Raji (cell line): ENCODE results near the gene TYW1.

Experiments
- POLR2A ChIP-seq: IDR thresholded peaks from 2 replicates; pipeline ENCODE4 v1.6.1; 2011; ENCODE audit warnings: low read depth, low read length, control low read depth; ENCODE audit not compliant: insufficient read depth

Gene TYW1, protein sequence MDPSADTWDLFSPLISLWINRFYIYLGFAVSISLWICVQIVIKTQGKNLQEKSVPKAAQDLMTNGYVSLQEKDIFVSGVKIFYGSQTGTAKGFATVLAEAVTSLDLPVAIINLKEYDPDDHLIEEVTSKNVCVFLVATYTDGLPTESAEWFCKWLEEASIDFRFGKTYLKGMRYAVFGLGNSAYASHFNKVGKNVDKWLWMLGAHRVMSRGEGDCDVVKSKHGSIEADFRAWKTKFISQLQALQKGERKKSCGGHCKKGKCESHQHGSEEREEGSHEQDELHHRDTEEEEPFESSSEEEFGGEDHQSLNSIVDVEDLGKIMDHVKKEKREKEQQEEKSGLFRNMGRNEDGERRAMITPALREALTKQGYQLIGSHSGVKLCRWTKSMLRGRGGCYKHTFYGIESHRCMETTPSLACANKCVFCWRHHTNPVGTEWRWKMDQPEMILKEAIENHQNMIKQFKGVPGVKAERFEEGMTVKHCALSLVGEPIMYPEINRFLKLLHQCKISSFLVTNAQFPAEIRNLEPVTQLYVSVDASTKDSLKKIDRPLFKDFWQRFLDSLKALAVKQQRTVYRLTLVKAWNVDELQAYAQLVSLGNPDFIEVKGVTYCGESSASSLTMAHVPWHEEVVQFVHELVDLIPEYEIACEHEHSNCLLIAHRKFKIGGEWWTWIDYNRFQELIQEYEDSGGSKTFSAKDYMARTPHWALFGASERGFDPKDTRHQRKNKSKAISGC

DNA sequence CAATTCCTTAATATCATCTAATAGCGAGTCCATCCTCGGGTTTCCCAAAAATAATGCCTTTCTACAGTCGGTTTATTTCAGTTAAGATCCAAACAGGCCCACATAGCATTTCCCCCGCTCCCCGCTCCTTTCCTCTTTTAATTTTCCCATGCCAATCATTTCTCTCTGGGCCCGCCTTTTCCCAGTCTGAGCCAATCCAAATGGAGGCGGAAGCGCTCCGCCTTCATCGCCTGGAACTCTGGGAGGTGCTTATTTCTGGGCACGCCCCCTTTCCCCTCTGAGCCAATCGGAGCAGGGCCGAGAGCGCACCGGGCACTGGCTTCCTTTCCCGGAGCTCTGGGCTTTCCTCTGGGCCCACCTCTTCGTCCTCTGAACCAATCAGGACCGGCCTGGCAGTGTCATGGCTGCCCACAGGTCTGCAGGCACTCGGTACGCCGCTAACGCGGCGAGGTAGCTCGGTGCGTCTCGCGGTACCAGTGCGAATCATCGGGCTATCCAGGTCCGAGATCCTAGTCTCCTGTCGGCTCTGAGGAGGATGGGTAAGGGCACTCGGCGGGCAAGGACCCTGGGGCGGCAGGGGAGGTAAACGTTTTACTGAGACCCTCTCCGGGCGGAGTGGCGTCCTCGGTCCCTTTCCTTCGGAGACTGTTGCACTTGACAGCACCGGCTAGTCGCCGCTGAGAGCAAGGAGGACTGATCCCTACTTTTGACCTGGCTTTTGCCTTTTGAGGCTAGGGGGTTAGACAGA is at the start of gene TYW1:
TSS of gene TYW1 (plus strand) at position 390 of the 748 bp plus-strand sequence. CDS start at position 536, 146 bp downstream.
- peak; percentile 92 for TF ChIP-seq POLR2A

DNA sequence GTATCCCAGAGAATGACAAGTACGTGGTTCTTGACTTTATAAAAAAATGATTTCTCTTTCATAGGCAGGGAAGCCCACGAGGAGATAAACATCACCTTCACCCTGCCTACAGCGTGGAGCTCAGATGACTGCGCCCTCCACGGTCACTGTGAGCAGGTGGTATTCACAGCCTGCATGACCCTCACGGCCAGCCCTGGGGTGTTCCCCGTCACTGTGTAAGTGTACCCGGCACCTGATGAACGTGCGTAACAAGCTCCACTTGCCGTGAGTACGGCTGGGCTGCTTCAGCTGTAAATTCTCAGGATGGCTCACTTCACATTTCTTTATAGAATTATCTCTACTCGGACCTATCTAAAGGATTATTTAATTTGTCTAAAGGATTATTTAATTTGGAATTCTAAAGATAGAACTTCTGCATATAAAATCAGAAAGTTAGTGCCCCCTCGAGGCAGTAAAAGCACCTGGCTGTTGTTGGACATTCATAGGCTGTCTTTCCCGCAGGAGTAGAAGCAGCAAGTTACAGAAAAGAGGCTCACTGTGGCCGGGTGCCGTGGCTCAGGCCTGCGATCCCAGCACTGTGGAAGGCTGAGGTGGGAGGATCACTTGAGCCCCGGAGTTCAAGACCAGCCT is 48.0 kb upstream of the TYW1 start:
- TF ChIP-seq POLR2A: no peak

DNA sequence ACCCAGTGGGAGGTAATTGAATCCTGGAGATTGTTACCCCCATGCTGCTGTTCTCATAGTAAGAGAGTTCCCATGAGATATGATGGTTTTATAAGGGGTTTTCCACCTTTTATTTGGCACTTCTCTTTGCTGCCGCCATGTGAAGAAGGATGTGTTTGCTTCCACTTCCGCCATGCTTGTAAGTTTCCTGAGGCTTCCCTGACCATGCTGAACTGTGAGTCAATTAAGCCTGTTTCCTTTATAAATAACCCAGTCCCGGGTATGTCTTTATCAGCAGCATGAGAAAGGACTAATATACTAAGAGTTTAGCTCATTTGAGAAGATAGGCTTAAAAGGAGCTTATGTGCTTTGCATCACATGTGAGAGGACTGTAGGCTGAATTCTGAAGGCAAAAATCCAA is 46.3 kb upstream of the TYW1 start:
- TF ChIP-seq POLR2A: no peak

DNA sequence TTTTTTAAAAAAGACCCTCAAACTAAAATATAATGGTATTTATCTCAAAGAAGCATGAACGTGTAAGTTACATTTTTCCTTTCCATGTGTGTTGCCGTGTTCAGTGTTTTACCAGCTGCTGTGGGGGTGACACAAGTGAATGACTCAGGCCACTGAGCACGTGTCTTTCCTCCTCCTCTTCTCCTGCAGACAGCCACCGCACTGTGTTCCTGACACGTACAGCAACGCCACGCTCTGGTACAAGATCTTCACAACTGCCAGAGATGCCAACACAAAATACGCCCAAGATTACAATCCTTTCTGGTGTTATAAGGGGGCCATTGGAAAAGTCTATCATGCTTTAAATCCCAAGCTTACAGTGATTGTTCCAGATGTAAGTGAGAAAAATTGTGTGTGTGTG is 45.9 kb upstream of the TYW1 start:
- TF ChIP-seq POLR2A: no peak

DNA sequence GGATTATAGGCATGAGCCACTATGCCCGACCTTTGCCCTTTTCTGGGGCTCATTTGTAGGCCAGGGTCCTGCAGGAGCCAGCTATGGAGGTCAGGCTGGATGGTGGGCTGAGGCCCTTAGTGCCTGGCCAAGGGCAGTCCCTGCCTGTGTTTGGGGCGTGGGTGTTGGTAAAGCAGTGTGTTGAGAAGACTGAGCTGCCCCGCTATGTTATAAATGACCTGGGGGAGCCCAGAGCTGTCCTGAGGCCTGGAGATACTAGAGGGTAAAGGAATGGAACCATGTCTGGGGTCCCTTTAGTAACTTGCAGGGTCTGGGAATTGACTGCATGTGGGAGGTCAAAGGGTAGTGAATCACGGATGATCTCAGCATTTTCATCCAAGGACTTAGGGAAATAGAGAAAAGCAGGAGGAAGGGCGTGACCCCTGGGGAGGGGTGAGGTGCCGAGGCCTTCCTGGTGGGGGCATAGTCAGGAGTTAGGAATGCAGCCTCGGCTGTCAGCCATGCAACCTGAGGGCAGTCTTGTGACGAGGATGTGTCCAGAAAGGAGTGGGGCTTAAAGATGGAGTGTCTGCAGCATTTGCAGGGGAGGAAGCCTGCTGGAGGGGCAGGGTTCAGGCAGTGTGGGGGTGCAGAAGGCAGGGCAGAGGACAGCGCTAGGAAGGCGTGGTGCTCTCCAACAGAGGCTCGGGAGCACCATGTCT is 44.1 kb upstream of the TYW1 start:
- no peak for TF ChIP-seq POLR2A

DNA sequence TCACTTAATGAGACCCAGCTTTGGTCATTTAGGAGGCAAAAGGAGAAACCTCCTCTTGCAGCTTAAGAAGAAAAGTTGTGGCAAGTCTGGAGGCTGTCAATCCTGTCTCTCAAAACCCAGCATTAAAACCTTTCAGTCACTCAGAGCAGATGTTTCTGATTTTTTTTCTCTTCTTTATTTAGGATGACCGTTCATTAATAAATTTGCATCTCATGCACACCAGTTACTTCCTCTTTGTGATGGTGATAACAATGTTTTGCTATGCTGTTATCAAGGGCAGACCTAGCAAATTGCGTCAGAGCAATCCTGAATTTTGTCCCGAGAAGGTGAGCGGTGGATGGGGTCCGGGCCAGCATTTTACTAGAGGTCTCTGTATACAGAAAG is 43.6 kb upstream of the TYW1 start:
- no peak for TF ChIP-seq POLR2A

DNA sequence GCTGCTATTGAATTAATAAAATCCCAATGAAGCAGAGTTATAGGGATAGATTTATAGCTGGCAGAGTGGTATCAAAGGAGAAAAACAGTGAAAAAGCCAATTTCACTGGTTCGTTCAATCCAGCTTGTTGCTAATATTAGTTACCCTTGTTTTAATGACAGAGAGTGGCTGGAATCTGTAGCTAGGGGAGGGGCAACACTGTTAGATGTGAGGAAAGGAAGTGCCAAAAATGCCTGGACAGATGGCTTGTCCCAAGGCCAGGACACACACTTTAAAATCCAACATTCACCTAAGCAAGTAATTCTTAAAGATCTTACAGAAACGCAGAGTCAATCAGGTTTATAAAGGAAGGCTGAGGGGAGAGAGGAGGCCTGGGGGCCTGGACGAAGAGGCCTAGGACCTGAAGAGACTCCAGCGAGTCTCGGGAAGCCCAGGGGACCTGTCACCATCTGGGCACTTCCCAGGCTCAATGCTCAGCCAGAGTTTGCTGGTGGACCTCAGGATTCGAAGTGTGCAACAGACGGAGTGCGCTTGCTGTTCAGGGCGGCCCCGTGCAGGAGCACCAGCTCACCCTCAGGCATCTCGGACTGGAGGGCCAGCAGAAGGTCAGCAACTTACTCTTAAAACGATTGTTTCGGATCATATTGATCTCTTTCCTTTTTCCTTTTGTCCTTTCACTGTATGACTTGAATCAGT is 38.9 kb upstream of the TYW1 start:
- no peak for TF ChIP-seq POLR2A

DNA sequence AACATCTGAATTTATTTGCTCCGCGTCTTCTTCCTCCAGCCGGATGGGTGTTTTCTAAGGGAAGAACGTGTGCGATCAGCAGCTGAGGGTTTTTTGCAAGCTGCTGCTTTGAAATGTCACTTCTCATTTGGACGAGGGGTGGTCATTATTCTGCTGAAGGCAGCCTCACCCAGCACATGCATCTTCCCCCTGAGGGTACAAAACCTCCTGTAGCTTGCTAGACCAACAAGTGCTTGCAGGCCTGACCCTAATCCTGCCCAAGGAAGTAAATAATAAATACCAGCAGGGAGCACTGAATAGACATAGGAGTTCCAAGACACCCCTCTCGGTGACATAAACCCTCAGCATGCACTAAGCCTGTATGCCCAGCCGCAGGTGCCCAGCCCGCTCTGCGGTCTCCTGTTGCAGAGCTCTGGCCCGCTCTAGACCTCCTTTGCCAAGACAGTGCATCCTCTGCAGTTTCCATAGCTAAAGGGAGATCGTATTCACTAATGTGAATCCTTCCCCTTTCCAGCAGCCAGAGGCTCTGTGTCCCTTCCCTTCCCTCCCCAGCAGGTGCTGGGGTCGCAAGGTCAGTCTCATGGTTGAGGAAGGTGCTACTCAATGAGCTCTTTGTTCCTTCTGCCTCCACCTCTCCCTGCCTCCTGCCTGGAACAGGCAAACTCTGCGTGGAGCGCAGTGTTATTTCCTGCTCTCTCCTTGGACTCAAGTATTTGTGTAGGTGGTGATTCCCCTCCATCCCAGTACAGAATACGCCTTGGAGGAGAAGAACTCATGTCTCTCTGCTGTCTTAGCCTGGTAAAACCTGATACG is 37.9 kb upstream of the TYW1 start:
- TF ChIP-seq POLR2A: no peak

DNA sequence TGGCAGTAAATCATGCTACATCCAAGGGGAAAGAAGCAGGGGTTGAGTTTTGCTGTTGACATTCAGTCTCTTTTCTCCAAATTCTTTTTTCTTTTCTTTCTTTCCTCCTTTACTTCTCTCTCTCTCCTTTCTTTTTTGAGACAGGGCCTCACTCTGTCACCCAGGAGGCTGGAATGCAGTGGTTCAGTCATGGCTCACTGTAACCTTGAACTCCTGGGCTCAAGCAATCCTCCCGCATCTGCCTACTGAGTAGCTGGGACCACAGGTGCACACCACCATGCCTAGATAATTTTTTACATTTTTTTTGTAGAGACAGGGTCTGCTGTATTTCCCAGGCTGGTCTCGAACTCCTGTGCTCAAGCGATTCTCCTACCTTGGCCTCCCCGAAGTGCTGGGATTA is 36.4 kb upstream of the TYW1 start:
- no peak for TF ChIP-seq POLR2A

DNA sequence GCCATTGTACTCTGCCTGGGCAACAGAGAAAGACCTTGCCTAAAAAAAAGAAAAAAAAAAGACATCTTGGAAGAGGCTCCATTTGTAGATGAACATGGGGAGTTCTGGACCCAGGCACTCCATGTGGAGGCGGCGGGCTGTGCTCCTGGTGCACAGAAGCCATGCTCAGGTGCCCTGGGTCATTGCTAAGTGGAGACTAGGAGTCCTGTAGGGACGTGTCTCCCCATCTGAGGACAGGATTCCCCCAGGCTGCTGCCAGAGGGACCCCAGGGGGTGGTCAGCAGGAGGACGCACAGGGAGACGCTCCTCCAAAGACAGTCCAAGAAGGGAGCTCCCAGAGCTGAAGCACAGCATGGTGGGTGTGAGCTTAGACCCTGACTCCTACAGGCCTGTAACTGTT is 35.5 kb upstream of the TYW1 start:
- TF ChIP-seq POLR2A: no peak

DNA sequence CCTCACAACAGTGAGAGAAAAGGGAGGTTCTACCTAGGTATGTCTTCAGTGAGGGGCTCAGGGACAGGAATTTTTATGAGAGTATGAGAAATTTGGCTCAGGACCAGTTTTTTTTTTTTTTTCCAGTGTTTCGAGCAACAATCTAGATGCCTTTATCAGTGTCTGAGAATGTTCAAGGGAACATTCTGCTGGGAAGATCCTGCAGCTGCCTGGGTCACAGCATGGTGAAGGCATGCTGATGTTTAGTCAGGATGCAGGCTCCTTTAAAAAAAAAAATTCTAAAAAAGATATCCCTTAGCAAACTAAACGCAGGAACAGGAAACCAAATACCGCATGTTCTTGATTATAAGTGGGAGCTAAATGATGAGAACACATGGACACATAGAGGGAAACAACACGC is 32.2 kb upstream of the TYW1 start:
- no peak for TF ChIP-seq POLR2A

DNA sequence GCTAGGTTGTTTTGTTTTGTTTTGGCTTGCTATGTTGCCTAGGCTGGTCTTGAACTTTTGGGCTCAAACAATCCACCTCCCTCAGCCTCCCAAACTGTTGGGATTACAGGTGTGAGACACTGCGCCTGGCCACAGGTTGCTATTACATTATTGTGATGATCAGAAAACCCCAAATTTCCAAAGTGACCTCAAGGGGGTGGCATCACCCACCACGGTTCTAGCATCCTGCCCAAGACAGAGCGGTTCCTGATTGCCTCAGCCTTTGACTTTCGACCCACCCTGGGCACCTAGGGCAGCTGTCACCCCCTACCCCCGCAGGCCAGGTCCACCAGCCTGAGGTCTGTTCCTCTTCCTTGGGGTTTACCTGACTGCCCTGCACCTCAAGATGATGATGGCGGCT is 29.6 kb upstream of the TYW1 start:
- TF ChIP-seq POLR2A: no peak

DNA sequence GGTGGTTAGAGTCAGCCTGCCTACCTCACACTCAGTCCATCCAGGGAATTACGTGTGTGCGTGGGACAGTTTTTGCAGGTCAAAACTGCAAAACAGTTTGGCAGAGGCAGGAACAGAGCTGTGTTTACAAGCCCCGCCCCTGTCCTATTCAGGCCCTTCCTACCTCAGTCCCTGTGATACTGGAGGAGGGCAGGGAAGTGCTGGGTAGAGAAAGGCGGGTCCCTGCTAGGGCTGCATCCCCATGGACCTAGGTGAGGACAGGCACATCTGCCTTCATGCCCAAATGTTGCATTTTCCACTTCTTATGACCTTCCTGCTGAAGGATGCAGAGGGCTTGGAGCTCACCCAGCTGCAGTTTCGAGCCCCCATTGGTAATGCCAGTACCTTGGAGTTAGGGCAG is 26.3 kb upstream of the TYW1 start:
- TF ChIP-seq POLR2A: no peak
